NB4 (cell line): ENCODE data around the gene FZR1.
"Not testable (repeated sequence)": the region's sequence is repeated elsewhere in the genome, so short reads cannot be mapped to it uniquely, and the experiment has no call there.

Experiments
- CTCF ChIP-seq: IDR thresholded peaks from one replicate; pipeline ENCODE4 v1.5.1; 2012; ENCODE audit warnings: low read depth, low read length
- MAX ChIP-seq: IDR thresholded peaks from 2 replicates; pipeline ENCODE4 v1.6.1; 2011; ENCODE audit warnings: low read depth, low read length
- MYC ChIP-seq: IDR thresholded peaks from 2 replicates; pipeline ENCODE4 v1.6.1; 2011; ENCODE audit warnings: low read depth, low read length
- POLR2A ChIP-seq: IDR thresholded peaks from 2 replicates; pipeline ENCODE4 v1.6.1; 2011; ENCODE audit warnings: mild to moderate bottlenecking; ENCODE audit not compliant: insufficient read length; ENCODE audit errors: extremely low read depth

GRCh38 chr19:3581792-3582191, 75.7 kb downstream of the FZR1 start:
- not testable (repeated sequence) for TF ChIP-seq CTCF, POLR2A, MYC, MAX
